Regular cardiac myocyte (primary cell): ENCODE results near the gene TRIM52. TPM values are rescaled to one million over a fixed set of nuclear protein-coding genes. Genes with fewer than 3 reads are reported as not detected.

ENCODE experiments used
- total RNA-seq: library from RNA; depleted of rRNA; stranded (reverse); fragments of >200 nt; gene quantifications from 2 replicates; pipeline ENCODE4 v1.2.3, GENCODE V29; 2014

Gene TRIM52
- total RNA-seq, result 6.8 and 6.9 TPM in 2 replicates

GRCh38 chr5:181260720-181261319 lies at the start of gene TRIM52:
TRIM52 (minus strand) TSS chr5:181261143; CDS start chr5:181260813, 330 bp downstream.

DNA sequence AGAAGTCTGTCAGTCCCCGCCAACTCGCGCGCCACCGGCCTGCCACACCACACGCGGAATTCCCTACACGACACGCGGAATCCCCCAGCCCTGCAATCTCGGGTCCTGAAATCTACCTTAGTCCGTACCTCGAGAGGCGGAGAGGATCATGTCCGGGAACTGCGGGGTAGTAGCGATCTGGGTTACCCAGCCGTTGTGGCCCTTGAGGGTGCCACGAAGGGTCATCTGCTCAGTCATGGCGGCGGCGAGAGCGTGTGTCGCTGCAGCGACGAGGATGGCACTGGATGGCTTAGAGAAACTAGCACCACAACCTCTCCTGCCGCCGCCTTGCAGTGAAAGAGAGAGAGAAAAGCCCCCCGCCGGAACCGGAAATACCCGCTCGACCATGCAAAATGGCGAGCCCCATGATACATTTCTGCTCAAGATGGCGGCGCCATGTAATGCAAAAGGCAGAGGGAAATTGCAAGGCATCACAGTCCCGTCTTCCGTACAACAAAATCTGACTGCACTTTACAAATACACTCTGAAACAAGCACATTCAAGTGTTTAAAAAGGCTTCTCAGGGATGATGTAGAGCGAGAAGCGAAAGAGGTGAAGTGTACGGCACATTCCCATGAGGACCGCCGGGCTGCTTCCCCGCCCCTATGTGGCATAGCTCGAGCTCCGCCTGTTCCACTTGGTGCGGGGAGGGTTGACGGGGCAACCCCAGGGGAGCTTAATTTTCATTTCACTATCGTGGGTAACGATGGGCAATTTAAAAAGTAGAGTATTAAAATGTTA lies 17.2 kb downstream of the TRIM52 start, which contains the start of gene RACK1:
RACK1 (minus strand) TSS at position 343 of the 780 bp plus-strand sequence; CDS start at position 237, 106 bp downstream.

DNA sequence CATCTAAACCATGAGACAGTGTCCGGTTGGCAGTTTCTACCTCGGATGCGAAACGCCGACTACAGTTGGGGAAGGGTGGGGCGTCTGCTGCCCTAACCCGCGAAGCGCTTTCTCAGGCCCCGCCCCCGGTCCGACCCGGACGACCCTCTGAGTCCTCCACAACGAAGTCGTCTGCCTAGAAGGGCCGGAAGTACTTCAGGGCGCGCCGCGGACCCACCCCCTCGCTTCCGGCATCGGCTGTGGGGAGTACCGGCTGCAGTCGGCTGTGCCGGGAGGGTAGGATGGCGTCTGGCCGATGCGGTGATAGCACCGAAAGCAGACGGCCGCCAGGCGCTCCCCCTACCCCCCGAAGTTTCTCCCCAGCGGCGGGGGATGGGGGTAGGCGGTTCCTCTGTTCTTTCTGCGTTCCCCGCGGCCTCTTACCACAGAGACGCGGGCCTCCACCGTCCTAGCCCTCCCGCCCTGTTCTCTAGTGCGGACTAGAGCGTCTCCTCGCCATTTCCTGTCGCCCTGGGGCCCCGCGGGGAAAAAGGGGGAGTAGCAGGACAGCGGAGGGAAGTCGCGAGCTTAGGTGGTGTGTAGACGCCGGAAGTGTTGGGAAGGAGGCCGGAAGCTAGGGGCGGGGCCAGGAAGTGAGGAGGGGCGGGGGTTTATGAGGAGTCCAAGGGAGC lies 37.8 kb downstream of the TRIM52 start, which contains the start of gene TRIM41:
TRIM41 (plus strand) TSS at position 224 of the 671 bp plus-strand sequence. CDS start 719 bp downstream, outside the sequence.

Other genes starting within 250 kb of the TRIM52 start
- not detected in 2 replicates for gene BTNL9, start 220.9 kb downstream of the TRIM52 start, total RNA-seq
- not detected in 2 replicates for gene OR2V1, start 130.0 kb downstream of the TRIM52 start, total RNA-seq
- gene OR2V2, start 113.6 kb downstream of the TRIM52 start, total RNA-seq, result not detected in 2 replicates
- gene TRIM7, start 55.9 kb downstream of the TRIM52 start, total RNA-seq, result 0.85 and 3.1 TPM in 2 replicates
- gene TRIM41, start 37.9 kb downstream of the TRIM52 start, total RNA-seq, result 9.3 and 13.6 TPM in 2 replicates
- gene RACK1, start 17.2 kb downstream of the TRIM52 start, total RNA-seq, result 3,272 and 3,476 TPM in 2 replicates
- gene OR4F3, start 106.1 kb upstream of the TRIM52 start, total RNA-seq, result not detected in 2 replicates